DMS53 treated with DMSO at 0.1 percent for 48 hours (cell line): ENCODE data around the gene IAH1.
"Not testable (repeated sequence)": the region's sequence is repeated elsewhere in the genome, so short reads cannot be mapped to it uniquely, and the experiment has no call there.

Experiments
- DNase-seq: peaks from one replicate; lab custom pipeline; 2025; ENCODE audit not compliant: unreplicated experiment; lab: John Stamatoyannopoulos, UW

IAH1 gene

DNA sequence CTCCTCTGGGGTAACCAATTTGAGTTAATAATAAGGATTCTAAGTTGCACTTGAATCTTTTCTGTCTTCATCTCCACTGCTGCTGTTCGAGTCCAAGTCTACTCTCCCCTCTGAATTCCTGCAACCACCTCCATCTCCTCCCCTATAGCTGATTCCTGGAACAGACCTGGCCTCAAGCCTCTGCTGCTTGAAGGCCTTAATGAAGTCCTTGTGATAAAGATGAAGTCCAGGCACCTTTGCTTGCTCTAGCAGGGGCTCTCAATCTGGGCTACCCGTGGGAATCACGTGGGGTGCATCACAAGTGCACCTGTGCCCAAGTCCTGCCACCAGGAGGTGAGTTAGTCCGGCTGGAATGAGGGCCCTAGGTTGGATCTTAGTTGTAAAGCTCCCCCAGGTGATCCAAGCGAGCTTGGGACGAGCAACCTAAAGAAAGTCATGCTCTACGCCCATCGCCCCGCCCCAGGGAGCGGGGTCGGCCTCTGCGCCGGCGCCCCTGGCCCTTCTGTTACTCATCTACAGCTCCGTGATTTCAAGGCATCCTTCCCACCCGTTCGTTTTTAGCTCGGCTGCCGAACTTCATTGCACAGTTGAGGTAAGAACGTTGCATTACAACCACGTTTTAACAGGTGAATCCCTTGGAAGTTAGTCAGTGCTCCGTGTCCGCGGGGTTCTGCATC, 905 bp upstream of the IAH1 start:
- DNase-seq, result peak; percentile 35

DNA sequence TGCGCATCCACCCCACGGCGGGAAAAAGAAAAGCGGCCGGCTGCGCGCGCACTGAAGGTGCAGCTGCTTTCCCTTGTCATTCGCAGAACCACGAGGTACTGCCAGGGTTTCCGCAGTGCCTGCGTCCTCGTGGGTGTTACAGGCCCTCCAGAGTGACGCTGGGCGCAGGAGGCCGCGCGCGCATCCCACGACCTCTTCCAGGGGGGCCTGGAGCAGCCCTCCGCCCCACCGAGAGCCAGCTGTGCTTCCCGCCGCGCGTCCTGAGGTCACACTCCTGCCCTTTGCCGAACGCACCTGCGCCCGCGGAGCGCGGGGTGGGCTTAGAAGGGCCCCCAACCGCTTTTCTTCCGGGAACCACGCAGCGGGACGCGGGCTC, 378 bp upstream of the IAH1 start:
- peak; percentile 41 for DNase-seq

DNA sequence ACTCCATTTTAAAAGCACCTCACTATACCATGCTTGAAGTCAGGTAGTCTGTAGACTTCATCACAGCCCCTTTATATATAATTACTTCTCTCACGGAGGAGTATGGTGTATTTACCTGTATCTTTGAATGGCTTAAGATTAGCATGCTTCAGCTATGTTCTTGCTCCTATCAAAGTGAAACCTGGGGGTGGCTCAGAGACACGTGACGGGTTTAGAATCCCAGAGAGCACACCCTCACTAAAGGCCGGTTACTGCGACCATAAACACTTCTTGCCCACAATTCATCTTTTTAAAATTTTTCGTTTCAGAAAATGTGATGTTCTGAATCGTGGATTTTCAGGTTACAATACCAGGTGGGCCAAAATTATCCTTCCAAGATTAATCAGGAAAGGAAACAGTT, 3.6 kb downstream of the IAH1 start:
- DNase-seq, result no peak

GRCh38 chr2:9478526-9478925, 4.2 kb downstream of the IAH1 start:
- no peak for DNase-seq

DNA sequence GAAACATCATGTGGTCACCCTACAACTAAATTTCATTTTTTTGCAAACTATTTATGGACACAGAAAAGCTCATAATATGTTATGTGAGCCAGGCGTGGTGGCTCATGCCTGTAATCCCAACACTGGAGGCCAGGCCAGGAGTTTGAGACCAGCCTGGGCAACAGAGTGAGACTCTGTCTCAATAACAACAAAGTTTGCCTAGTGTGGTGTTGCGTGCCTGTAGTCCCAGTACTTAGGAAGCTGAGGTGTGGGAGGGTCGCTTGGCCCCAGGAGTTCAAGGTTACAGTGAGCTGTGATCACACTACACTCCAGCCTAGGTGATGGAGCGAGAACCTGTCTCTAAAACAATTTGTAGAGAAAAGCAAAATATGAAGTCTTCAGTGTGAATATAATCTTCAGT, 5.8 kb downstream of the IAH1 start:
- DNase-seq, result no peak

GRCh38 chr2:9483107-9483506, 8.8 kb downstream of the IAH1 start:
- DNase-seq, result no peak

- DNase-seq, result no peak
Observed at GRCh38 chr2:9484533-9484932, 10.2 kb downstream of the IAH1 start.

DNA sequence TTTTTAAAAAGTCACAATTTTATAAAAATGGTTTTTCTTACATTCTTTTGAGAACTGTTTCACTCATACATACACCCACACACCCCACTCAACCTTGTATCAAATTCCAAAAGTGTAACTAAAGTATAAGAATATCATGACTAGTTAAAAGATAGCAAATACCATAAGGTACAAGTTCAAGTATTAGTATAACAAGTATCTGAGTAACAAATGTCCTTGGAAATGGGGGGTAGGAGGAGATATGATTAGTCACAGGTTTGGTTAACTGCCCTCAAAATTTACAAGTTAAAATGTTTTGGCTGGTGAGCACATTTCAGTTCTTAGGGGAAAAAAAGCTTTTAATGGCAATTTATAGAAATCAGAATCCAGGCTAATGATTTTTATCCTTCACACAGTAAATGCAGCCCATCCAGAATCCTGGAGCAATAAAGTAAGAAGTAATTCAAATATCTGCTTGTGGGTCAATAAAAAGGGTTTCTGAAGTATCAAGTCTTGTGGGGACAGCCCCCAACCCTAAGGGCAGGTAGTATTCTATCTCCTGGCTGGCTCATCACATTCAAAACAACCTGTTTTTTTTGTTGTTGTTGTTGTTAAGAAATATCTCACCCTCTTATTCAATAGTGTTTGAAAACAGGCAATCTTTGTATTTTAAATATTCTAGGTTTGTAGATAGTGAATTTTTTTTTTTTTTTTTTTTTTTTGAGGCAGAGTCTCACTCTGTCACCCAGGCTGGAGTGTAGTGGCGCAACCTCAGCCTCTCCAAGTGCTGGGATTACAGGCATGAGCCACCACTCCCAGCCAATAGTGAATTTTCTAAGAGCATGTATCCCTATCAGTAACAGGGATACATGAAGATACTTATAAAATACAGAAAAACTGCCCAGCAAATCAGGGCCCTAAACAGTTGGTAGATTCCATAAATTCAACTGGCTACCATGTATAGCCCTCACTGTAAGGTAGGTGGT, 14.5 kb downstream of the IAH1 start:
- DNase-seq, result no peak

- no peak for DNase-seq
Observed at GRCh38 chr2:9490789-9491188, 16.4 kb downstream of the IAH1 start.

GRCh38 chr2:9492927-9493326, 18.6 kb downstream of the IAH1 start:
- no peak for DNase-seq

DNA sequence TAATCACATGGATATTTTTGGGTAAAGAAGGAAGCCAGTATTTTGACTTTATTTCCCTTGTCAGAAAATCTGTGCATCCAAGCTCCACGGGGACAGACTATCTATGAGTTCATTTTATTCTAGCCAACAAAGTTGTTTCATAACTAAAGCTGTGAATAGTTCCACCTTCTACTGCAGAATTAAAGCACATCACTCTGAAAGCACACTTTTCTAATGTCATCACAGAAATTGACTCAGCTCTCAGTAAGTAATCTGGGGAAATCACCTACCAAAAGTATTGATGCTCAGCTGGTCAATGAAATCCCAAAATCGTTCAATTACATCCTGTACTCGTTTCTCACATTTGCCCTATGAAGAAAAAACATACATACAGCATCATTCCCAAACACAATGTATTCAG, 19.1 kb downstream of the IAH1 start:
- DNase-seq, result no peak

- no peak for DNase-seq
Observed at GRCh38 chr2:9494081-9494480, 19.7 kb downstream of the IAH1 start.

- DNase-seq, result peak; percentile 92
Observed at GRCh38 chr2:9497017-9497416, 22.7 kb downstream of the IAH1 start.

DNA sequence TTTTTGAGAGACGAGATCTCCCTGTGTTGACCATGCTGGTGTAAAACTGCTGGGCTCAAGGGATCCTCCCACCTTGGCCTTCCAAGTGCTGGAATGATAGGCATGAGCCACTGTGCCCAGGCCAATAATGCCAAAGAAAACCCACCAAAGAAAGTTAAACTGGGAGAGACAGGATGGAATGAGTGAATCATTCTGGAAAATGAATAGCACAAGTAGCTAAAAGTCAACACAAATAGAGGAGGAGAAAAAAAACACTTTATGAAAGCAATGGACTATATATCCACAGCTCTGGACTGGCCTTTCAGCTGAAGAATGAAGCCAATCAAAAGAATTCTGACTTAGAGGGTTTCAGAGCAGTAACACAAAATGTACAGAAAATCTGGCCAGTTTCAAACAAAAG, 23.9 kb downstream of the IAH1 start:
- no peak for DNase-seq

DNA sequence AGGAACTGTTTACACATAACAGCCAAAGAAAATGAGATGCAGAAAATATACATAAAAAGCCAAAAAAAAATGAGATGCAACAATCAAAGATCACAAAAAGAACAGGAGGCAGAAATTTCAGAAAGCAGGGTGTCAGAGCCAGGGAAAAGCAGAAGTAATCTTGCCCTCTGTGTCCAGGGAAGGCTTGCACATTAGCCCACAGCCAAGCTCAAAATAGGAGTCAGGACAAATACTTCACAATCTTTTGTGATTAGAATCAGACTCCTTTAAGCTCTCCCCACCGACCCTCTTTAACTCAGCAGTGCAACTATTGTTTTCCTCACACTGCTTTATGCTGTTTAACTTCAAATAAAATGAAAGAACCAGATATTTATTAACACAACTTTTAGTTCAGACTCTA, 34.6 kb downstream of the IAH1 start:
- DNase-seq, result no peak

GRCh38 chr2:9513946-9514345, 39.6 kb downstream of the IAH1 start:
- DNase-seq, result not testable (repeated sequence)

DNA sequence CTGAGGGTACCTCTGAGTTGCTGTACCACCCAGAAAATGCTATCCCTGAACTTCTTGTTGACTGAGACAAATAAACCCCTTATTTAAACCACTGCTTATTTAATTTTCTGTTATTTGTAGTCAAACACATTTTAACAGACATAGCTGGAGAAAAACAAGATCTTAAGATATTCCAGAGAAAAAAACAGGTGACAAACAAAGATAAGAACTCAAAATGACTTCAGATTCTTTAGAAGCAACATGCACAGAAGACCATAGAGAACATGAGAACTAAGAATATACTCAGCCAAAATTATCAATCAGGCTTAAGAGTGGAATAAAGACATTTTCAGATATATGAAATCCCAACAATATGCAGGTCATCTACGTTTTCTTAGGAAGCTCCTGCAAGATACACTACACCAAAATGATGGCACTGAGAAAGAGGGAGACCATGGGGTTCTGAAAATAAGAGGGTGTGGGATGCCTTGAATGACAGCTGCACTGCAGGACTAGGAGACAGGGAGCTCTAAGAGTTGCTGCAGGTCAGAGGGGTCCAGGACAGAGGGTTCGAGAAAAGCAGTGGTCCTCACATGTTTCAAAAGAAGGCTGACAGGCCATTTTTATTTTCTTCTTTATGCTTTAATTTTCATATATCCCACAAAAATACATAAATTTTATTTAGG, 42.9 kb downstream of the IAH1 start:
- no peak for DNase-seq

DNA sequence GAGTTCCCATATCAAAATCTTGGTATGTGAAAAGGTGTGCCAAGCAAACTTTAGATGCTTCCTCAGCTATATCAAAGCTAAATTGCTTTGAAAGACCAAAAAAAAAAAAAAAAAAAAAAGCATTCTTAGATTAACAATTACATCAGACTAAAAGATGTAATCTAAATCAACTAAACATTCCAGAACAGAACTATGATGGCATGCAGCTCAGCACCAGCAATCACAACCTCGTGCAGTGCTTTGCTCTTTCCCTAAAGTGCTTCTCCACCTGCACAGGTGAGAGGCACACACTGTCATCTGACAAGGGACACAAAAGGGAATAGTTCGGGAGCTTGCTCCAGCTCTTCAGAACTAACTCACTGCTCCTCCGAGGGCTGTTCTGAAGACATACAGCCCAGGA, 43.8 kb downstream of the IAH1 start:
- no peak for DNase-seq

DNA sequence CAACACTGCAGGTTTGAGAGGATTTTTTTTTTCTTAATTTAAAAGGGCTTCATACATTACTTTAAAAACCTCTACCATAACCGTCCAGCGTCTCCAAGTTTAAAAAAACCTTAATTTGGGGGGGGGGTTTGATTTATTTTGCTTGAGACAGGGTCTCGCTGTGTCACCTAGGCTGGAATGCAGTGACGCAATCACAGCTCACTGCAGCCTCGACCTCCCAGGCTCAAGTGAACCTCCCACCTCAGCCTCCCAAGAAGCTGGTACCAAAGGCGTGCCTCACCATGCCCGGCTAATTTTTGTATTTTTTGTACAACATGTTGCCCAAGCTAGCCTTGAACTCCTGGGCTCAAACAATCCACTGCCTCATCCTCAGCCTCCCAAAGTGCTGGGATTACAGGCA, 44.4 kb downstream of the IAH1 start:
- no peak for DNase-seq

DNA sequence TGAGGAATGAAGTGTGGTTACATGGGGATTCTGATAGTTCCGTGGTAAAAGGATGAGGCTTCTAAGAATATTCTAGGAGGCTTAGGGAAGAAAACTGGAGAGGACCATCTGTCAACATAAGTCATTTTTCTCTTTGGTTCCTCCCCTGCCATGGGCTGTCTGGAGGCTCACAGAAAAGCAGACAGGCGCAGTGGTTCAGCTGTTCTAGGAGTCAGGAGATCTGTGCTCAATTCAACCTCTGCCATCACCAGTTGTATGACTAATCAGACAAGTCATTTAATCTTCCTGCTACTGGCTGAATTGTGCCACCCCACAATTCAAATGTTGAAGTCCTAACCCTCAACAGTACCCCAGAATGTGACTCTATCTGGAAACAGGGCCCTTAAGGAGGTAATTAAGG, 44.9 kb downstream of the IAH1 start:
- no peak for DNase-seq

GRCh38 chr2:9524291-9524690, 49.9 kb downstream of the IAH1 start:
- no peak for DNase-seq

DNA sequence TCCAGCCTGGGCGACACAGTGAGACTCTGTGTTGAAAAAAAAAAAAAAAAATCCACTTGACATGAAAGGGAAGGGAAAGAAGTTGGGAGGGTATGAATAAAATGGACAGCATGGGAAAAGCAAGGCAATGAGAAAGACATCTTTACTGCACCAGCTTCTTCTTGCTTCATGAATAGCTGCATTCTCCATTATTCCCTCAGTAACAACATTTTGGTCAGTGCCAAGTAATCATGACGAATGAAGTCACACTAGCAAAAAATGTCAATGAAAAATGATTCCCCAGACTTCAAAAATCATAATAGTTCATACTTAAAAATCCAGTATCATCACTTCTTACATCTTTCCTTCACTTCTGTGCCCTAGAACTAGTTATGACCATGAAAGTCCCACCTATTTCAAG, 50.9 kb downstream of the IAH1 start:
- DNase-seq, result no peak
